NCI-H2196 treated with DMSO at 0.1 percent for 48 hours (cell line): ENCODE measurements around the gene CREB3L1.

Experiments used
- DNase-seq: peaks from one replicate; lab custom pipeline; 2025; ENCODE audit not compliant: unreplicated experiment; lab: John Stamatoyannopoulos, UW

The CREB3L1 gene

GRCh38 chr11:46272816-46273427, 4.5 kb upstream of the CREB3L1 start:
- DNase-seq, result no peak

- DNase-seq, result peak; percentile 75
These were observed 3.8 kb upstream of the CREB3L1 start for GRCh38 chr11:46273511-46274205.

GRCh38 chr11:46275964-46276641, 1.4 kb upstream of the CREB3L1 start:
- no peak for DNase-seq

- DNase-seq, result no peak
These were observed 195 bp upstream of the CREB3L1 start for GRCh38 chr11:46277313-46277621.

GRCh38 chr11:46278387-46279125, 1.1 kb downstream of the CREB3L1 start:
- no peak for DNase-seq

- DNase-seq, result peak; percentile 72
These were observed 2.0 kb downstream of the CREB3L1 start for GRCh38 chr11:46279126-46280099.

- no peak for DNase-seq
These were observed 3.2 kb downstream of the CREB3L1 start for GRCh38 chr11:46280706-46281105.

GRCh38 chr11:46281371-46281831, 3.9 kb downstream of the CREB3L1 start:
- DNase-seq, result no peak

GRCh38 chr11:46285173-46285572, 7.7 kb downstream of the CREB3L1 start:
- DNase-seq, result no peak

- DNase-seq, result no peak
These were observed 8.2 kb downstream of the CREB3L1 start for GRCh38 chr11:46285594-46286033.

- DNase-seq, result no peak
These were observed 9.3 kb downstream of the CREB3L1 start for GRCh38 chr11:46286789-46287188.

GRCh38 chr11:46288451-46288850, 11.0 kb downstream of the CREB3L1 start:
- no peak for DNase-seq

- DNase-seq, result no peak
These were observed 12.5 kb downstream of the CREB3L1 start for GRCh38 chr11:46290011-46290410.

- no peak for DNase-seq
These were observed 13.3 kb downstream of the CREB3L1 start for GRCh38 chr11:46290598-46291309.

GRCh38 chr11:46291441-46292150, 14.1 kb downstream of the CREB3L1 start:
- no peak for DNase-seq

GRCh38 chr11:46293066-46293465, 15.6 kb downstream of the CREB3L1 start:
- no peak for DNase-seq

- no peak for DNase-seq
These were observed 16.2 kb downstream of the CREB3L1 start for GRCh38 chr11:46293641-46294103.

GRCh38 chr11:46294365-46295309, 17.2 kb downstream of the CREB3L1 start:
- no peak for DNase-seq
